ENCODE results near the gene SLC25A4. TPM values are rescaled to one million over a fixed set of nuclear protein-coding genes. Genes with fewer than 3 reads are reported as not detected.

SLC25A4 gene
- total RNA-seq: 10 to 100 TPM; 19.9 to 42.1 (median 29.4) TPM
- 10 to 100 TPM; 14.0 to 35.7 (median 20.5) TPM for polyA plus RNA-seq
- long read RNA-seq, donor 1, full-length matches to known transcripts: 65 of 113 reads
- long read RNA-seq, donor 1, partial matches to known transcripts: 48 of 113 reads
- long read RNA-seq, donor 1, other reads (novel, unspliced or antisense): 0 of 113 reads
- long read RNA-seq, donor 2, full-length matches to known transcripts: 28 of 88 reads
- long read RNA-seq, donor 2, partial matches to known transcripts: 60 of 88 reads
- long read RNA-seq, donor 2, other reads (novel, unspliced or antisense): 0 of 88 reads
- long read RNA-seq, donor 3, full-length matches to known transcripts: 54 of 112 reads
- long read RNA-seq, donor 3, partial matches to known transcripts: 58 of 112 reads
- long read RNA-seq, donor 3, other reads (novel, unspliced or antisense): 0 of 112 reads
- long read RNA-seq, donor 4, full-length matches to known transcripts: 217 of 227 reads
- long read RNA-seq, donor 4, partial matches to known transcripts: 7 of 227 reads
- long read RNA-seq, donor 4, other reads (novel, unspliced or antisense): 3 of 227 reads
- long read RNA-seq, donor 5, full-length matches to known transcripts: 309 of 329 reads
- long read RNA-seq, donor 5, partial matches to known transcripts: 11 of 329 reads
- long read RNA-seq, donor 5, other reads (novel, unspliced or antisense): 9 of 329 reads
- long read RNA-seq, donor 6, full-length matches to known transcripts: 215 of 241 reads
- long read RNA-seq, donor 6, partial matches to known transcripts: 22 of 241 reads
- long read RNA-seq, donor 6, other reads (novel, unspliced or antisense): 4 of 241 reads
- long read RNA-seq, donor 7, full-length matches to known transcripts: 23 of 28 reads
- long read RNA-seq, donor 7, partial matches to known transcripts: 5 of 28 reads
- long read RNA-seq, donor 7, other reads (novel, unspliced or antisense): 0 of 28 reads
- long read RNA-seq, donor 8, full-length matches to known transcripts: 50 of 96 reads
- long read RNA-seq, donor 8, partial matches to known transcripts: 46 of 96 reads
- long read RNA-seq, donor 8, other reads (novel, unspliced or antisense): 0 of 96 reads
- long read RNA-seq, donor 9, full-length matches to known transcripts: 51 of 99 reads
- long read RNA-seq, donor 9, partial matches to known transcripts: 48 of 99 reads
- long read RNA-seq, donor 9, other reads (novel, unspliced or antisense): 0 of 99 reads
- long read RNA-seq, donor 10, full-length matches to known transcripts: 21 of 45 reads
- long read RNA-seq, donor 10, partial matches to known transcripts: 24 of 45 reads
- long read RNA-seq, donor 10, other reads (novel, unspliced or antisense): 0 of 45 reads

GRCh38 chr4:185142912-185143600 is at the start of gene SLC25A4:
SLC25A4 (plus strand) TSS chr4:185143266; CDS start chr4:185143373, 107 bp downstream.
- H3K27ac ChIP-seq: peak within 1 kb of the TSS in 4 of 5 donors; percentile 61 to 83 (median 80)
- H3K9me3 ChIP-seq (replicated peaks in 1 of 3): no peaks in the 10 kb centered on the region
- 0 to 1% (median 0%) methylated on average over 2 to 87 of the region's 87 CpGs for WGBS, 4 donors
- peaks cover 0 to 17% of the 10 kb centered on the region in 2 donors for H3K4me1 ChIP-seq (replicated peaks in 1 of 2)
- intact Hi-C loops (cut with DNase I): no loop called here
- TF ChIP-seq CTCF (IDR thresholded peaks at IDR 0.05) (peak in 5 of 6 experiments; percentile 18 to 76 (median 53)), POLR2A (IDR thresholded peaks at IDR 0.05) (peak; percentile 93 to 96)
- no peaks in the 10 kb centered on the region for H3K27me3 ChIP-seq
- peak; percentile 85 to 92 (median 87) for DNase-seq
- H3K36me3 ChIP-seq (replicated peaks in 1 of 2): peaks cover 0 to 9% of the 10 kb centered on the region in 2 donors
- peak within 1 kb of the TSS in 3 of 4 donors; percentile 52 to 67 (median 62) for H3K4me3 ChIP-seq

- no peak for DNase-seq
- H3K36me3 ChIP-seq (replicated peaks in 1 of 2): no peaks in the 10 kb centered on the region
- 73 to 90% (median 78%) methylated on average over 3 of the region's 3 CpGs for WGBS, 4 donors
- H3K27ac ChIP-seq: no peak overlapping the region
- H3K4me1 ChIP-seq (replicated peaks in 1 of 2): no peaks in the 10 kb centered on the region
- H3K4me3 ChIP-seq: no peak overlapping the region
- no peaks in the 10 kb centered on the region for H3K27me3 ChIP-seq
- H3K9me3 ChIP-seq (replicated peaks in 1 of 3): no peaks in the 10 kb centered on the region
- no peak for TF ChIP-seq POLR2A (IDR thresholded peaks at IDR 0.05)
- no peak for TF ChIP-seq CTCF (IDR thresholded peaks at IDR 0.05)
- intact Hi-C loops (cut with DNase I): no loop called here
These were observed 49.5 kb upstream of the SLC25A4 start for GRCh38 chr4:185093603-185094002.

DNA sequence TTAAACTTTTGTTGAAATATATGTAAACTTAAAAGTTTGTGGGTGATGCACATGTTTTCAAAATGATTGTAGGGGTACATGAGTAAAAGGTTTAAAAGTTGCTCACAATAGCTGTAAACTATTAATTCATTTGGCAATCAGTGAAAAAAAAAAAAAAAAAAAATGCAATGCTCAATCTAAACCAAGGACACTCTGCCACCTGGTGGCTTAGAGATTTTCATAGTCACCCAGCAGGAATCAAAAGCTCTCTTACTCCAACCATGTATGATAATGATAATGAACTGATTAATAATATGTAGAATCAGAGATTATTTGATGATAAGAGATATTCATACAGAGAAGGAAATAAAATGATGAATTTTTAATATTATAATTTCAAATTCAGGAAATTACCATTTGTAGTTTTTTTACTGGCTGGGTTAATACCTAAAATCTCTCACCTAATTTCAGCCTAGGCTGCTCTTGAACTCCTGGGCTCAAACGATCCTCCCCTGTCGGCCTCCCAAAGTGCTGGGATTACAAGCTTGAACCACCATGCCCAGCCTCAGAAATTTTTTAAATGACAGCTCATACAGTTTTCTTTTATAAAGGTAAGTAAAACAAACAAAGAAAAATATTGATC is 46.9 kb upstream of the SLC25A4 start:
- Histone ChIP-seq H3K9me3 (replicated peaks in 1 of 3) (no peaks in the 10 kb centered on the region), H3K4me3 (no peak overlapping the region), H3K36me3 (replicated peaks in 1 of 2) (no peaks in the 10 kb centered on the region), H3K4me1 (replicated peaks in 1 of 2) (no peaks in the 10 kb centered on the region), H3K27me3 (no peaks in the 10 kb centered on the region), H3K27ac (no peak overlapping the region)
- DNase-seq: peak in 5 of 7 donors; percentile 43 to 70 (median 50)
- WGBS, 4 donors: 29 to 63% (median 39%) methylated on average over 2 of the region's 2 CpGs
- intact Hi-C loops (cut with DNase I): loop anchor here in 1 of 2 donors (5.0 kb wide), 2 partner anchors 36 to 54 kb away; no protein-coding TSS in a partner anchor
- TF ChIP-seq CTCF (IDR thresholded peaks at IDR 0.05) (peak; percentile 42 to 79 (median 64)), POLR2A (IDR thresholded peaks at IDR 0.05) (no peak)
